Vagina (tissue), 2 donors: ENCODE measurements around the gene PIP5K1C.
"Not testable (repeated sequence)": the region's sequence is repeated elsewhere in the genome, so short reads cannot be mapped to it uniquely, and the experiment has no call there.

Experiments
- POLR2A ChIP-seq, 2 donors: fragments of 450-650 bp; IDR thresholded peaks; one replicate each; pipeline ENCODE4 v1.6.1; 2017; ENCODE audit warnings: antibody characterized with exemption in 2 of 2, mild to moderate bottlenecking in 2 of 2, moderate library complexity in 2 of 2
- POLR2AphosphoS5 ChIP-seq, 2 donors: sonication (generic); formaldehyde crosslinking; IDR thresholded peaks; one replicate each; pipeline ENCODE4 v1.9.0; 2017; ENCODE audit warnings: antibody characterized with exemption in 2 of 2, mild to moderate bottlenecking in 2 of 2, low read depth in 1 of 2; ENCODE audit not compliant: insufficient read depth in 1 of 2
- TF ChIP-seq, protein P1 (sequence below), 3 experiments: fragments of 450-650 bp in 2 of 3; fragments of 200-600 bp in 1 of 3; sonication (generic) in 1 of 3; IDR thresholded peaks; one replicate each; pipeline ENCODE4 v1.5.1; 2017 to 2019; ENCODE audit warnings: antibody characterized with exemption in 3 of 3, mild to moderate bottlenecking in 2 of 3, moderate library complexity in 2 of 3

DNA sequence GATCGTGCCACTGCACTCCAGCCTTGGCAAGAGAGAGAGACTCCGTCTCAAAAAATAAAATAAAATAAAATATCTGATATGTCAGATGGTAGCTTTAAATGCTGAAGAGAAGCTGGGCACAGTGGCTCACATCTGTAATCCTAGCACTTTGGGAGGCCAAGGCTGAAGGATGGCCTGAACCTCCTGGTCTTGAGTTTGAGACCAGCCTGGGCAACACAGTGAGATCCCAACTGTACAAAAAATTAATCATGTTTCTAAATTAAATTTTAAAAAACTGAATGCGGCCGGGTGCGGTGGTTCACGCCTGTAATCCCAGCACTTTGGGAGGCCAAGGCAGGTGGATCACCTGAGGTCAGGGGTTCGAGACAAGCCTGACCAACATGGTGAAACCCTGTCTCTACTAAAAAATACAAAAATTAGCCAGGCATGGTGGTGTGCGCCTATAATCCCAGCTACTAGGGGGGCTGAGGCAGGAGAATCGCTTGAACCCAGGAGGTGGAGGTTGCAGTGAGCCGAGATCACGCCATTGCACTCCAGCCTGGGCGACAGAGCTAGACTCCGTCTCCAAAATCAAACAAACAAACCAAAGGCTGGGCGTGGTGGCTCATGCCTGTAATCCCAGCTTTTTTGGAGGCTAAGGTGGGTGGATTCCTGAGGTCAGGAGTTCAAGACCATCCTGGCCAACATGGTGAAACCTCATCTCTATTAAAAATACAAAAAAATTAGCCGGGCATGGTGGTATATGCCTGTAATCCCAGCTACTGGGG lies 116.0 kb downstream of the PIP5K1C start:
- TF ChIP-seq, protein P1, sequence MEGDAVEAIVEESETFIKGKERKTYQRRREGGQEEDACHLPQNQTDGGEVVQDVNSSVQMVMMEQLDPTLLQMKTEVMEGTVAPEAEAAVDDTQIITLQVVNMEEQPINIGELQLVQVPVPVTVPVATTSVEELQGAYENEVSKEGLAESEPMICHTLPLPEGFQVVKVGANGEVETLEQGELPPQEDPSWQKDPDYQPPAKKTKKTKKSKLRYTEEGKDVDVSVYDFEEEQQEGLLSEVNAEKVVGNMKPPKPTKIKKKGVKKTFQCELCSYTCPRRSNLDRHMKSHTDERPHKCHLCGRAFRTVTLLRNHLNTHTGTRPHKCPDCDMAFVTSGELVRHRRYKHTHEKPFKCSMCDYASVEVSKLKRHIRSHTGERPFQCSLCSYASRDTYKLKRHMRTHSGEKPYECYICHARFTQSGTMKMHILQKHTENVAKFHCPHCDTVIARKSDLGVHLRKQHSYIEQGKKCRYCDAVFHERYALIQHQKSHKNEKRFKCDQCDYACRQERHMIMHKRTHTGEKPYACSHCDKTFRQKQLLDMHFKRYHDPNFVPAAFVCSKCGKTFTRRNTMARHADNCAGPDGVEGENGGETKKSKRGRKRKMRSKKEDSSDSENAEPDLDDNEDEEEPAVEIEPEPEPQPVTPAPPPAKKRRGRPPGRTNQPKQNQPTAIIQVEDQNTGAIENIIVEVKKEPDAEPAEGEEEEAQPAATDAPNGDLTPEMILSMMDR (IDR thresholded peaks at IDR 0.05): not testable (repeated sequence)
- not testable (repeated sequence) for TF ChIP-seq POLR2AphosphoS5 (IDR thresholded peaks at IDR 0.05; ENCODE audit: insufficient read depth in 1 of 2, low read depth in 1 of 2); POLR2A (IDR thresholded peaks at IDR 0.05)
